Non-pigmented ciliary epithelial cell (primary cell): ENCODE measurements around the gene PCDHB10.
"Not testable (repeated sequence)": the region's sequence is repeated elsewhere in the genome, so short reads cannot be mapped to it uniquely, and the experiment has no call there.

Experiments used
- DNase-seq: peaks from one replicate; pipeline ENCODE4 v3.0.0-alpha.2; 2010; ENCODE audit warnings: low read depth

The PCDHB10 gene

GRCh38 chr5:141192110-141192725, at the start of gene PCDHB10:
TSS of gene PCDHB10 (plus strand) at chr5:141192353. CDS start at chr5:141192553, 200 bp downstream.
- no peak for DNase-seq

GRCh38 chr5:141149812-141150211, 42.3 kb upstream of the PCDHB10 start, which contains the start of gene PCDHB6:
TSS of gene PCDHB6 (plus strand) at chr5:141150057. CDS start at chr5:141150258, 201 bp downstream.
- DNase-seq, result no peak

DNA sequence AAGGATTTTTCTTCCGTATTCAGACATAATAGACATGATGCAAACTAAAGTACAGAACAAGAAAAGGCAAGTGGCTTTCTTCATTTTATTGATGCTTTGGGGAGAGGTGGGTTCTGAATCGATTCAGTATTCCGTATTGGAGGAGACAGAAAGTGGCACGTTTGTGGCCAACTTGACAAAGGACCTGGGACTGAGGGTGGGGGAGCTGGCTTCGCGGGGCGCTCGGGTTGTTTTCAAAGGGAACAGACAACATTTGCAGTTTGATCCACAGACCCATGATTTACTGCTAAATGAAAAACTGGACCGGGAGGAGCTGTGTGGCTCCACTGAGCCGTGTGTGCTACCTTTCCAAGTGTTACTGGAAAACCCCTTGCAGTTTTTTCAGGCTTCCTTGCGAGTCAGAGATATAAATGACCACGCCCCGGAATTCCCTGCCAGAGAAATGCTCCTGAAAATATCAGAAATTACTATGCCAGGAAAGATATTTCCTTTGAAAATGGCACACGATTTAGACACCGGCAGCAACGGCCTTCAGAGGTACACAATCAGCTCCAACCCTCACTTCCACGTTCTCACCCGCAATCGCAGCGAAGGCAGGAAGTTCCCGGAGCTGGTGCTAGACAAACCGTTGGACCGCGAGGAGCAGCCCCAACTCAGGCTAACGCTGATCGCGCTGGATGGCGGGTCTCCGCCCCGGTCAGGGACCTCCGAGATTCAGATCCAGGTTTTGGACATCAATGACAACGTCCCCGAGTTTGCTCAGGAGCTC, 41.7 kb upstream of the PCDHB10 start:
- DNase-seq, result no peak

- DNase-seq, result no peak
These were observed 41.2 kb upstream of the PCDHB10 start for GRCh38 chr5:141150993-141151325.

GRCh38 chr5:141151632-141152031, 40.5 kb upstream of the PCDHB10 start:
- DNase-seq, result not testable (repeated sequence)

- not testable (repeated sequence) for DNase-seq
These were observed 40.1 kb upstream of the PCDHB10 start for GRCh38 chr5:141152096-141152495.

- DNase-seq, result no peak
These were observed 36.4 kb upstream of the PCDHB10 start for GRCh38 chr5:141155540-141156374.

- DNase-seq, result not testable (repeated sequence)
These were observed 34.8 kb upstream of the PCDHB10 start for GRCh38 chr5:141157356-141157755.

GRCh38 chr5:141157901-141158300, 34.3 kb upstream of the PCDHB10 start:
- DNase-seq, result not testable (repeated sequence)

GRCh38 chr5:141172381-141173204, 19.6 kb upstream of the PCDHB10 start, which contains the start of gene PCDHB7:
TSS of gene PCDHB7 (plus strand) at chr5:141172644. CDS start at chr5:141172836, 192 bp downstream.
- DNase-seq, result no peak

DNA sequence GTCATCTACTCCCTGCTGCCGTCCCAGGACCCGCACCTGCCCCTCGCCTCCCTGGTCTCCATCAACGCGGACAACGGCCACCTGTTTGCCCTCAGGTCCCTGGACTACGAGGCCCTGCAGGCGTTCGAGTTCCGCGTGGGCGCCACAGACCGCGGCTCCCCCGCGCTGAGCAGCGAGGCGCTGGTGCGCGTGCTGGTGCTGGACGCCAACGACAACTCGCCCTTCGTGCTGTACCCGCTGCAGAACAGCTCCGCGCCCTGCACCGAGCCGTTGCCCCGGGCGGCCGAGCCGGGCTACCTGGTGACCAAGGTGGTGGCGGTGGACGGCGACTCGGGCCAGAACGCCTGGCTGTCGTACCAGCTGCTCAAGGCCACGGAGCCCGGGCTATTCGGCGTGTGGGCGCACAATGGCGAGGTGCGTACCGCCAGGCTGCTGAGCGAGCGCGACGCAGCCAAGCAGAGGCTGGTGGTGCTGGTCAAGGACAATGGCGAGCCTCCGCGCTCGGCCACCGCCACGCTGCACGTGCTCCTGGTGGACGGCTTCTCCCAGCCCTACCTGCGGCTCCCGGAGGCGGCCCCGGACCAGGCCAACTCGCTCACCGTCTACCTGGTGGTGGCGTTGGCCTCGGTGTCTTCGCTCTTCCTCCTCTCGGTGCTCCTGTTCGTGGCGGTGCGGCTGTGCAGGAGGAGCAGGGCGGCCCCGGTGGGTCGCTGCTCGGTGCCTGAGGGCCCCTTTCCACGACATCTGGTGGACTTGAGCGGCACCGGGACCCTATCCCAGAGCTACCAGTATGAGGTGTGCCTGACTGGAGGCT, 17.7 kb upstream of the PCDHB10 start:
- DNase-seq, result not testable (repeated sequence)

GRCh38 chr5:141175933-141176332, 16.2 kb upstream of the PCDHB10 start:
- no peak for DNase-seq

GRCh38 chr5:141177577-141178191, 14.5 kb upstream of the PCDHB10 start, which contains the start of gene PCDHB8:
TSS of gene PCDHB8 (plus strand) at chr5:141177790. CDS start at chr5:141178035, 245 bp downstream.
- DNase-seq, result not testable (repeated sequence)

- DNase-seq, result not testable (repeated sequence)
These were observed 12.8 kb upstream of the PCDHB10 start for GRCh38 chr5:141179371-141179770.

DNA sequence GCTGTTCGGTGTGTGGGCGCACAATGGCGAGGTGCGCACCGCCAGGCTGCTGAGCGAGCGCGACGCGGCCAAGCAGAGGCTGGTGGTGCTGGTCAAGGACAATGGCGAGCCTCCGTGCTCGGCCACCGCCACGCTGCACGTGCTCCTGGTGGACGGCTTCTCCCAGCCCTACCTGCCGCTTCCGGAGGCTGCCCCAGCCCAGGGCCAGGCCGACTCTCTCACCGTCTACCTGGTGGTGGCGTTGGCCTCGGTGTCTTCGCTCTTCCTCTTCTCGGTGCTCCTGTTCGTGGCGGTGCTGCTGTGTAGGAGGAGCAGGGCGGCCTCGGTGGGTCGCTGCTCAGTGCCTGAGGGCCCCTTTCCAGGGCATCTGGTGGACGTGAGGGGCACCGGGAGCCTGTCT, 12.3 kb upstream of the PCDHB10 start:
- not testable (repeated sequence) for DNase-seq

GRCh38 chr5:141180313-141180712, 11.8 kb upstream of the PCDHB10 start:
- no peak for DNase-seq

- no peak for DNase-seq
These were observed 9.9 kb upstream of the PCDHB10 start, which contains the start of gene PCDHB16 for GRCh38 chr5:141182248-141182647. TSS of gene PCDHB16 (plus strand) at chr5:141182387. CDS start at chr5:141182560, 173 bp downstream.

GRCh38 chr5:141184117-141184855, 7.9 kb upstream of the PCDHB10 start:
- DNase-seq, result not testable (repeated sequence)

- DNase-seq, result no peak
These were observed 5.1 kb upstream of the PCDHB10 start, which contains the start of gene PCDHB9 for GRCh38 chr5:141186897-141187512. TSS of gene PCDHB9 (plus strand) at chr5:141187161. CDS start at chr5:141187319, 158 bp downstream.
